Activated CD4-positive, alpha-beta T cell treated with anti-CD3 and anti-CD28 coated beads, Interleukin-2, amount 50 U/mL, for 48 hours (primary cell): ENCODE measurements around the gene UBL7.

Source experiments
- DNase-seq, 2 experiments: peaks; one replicate each; pipeline ENCODE4 v3.0.0-alpha.2; 2020

UBL7 gene

GRCh38 chr15:74438721-74439316 lies 22.1 kb downstream of the UBL7 start:
- DNase-seq: peak; percentile 83 to 85

DNA sequence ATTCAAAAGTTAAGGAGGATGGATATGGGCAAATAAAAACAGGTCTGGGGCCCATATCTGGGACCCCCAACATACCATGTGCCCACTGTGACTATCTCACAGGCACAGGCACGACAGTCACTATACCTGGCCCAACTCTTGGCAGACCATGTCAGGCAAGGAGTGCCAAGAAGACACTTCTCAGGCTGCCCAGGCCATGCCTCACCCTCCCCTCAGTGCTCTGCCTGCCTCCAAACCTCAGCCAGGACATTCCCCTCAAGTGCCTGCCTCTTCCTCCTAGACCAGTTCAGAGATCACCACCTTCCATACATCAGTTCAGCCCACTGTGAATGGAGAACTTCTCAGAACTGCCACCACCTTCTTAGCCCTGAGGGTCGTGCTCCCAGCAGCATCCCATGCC lies 22.8 kb downstream of the UBL7 start:
- DNase-seq: no peak

GRCh38 chr15:74434263-74435136 lies 26.5 kb downstream of the UBL7 start:
- DNase-seq: no peak

- DNase-seq: peak; percentile 83 to 86
These were observed 27.2 kb downstream of the UBL7 start, which contains the start of gene SEMA7A for GRCh38 chr15:74433592-74434262. Gene SEMA7A, minus strand, starts transcription at chr15:74433958. Its CDS starts 40 bp downstream, at chr15:74433918.

DNA sequence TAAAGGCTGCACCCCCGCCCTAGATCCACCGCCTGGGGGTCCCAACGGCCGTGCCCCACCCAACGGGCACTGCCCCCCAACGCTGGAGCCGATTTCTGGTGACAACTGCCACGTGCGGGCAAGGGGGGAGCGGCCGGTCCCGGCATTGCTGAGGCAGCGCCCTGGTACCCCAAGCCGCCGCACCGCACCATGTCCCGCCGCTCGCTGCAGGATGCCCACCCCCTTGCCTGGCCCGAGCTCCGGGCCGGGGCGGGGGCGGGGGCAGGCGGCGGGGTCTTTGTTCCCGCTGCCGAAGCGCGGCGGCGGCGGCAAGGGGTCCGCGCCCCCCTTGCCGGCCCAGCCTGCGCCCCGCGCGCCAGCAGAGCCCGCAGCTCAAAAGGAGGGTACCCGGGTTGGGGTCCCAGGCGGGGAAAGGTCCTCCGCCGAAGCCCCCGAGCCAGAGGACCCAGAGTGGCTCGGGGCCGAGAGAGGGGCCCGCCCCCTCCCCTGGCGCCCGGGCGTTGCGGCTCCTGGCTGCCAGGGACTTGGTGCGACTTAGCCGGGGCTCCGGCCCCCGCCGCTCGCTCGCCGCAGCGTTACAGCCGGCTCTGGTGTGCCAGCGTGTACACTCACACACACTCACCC lies 27.9 kb downstream of the UBL7 start:
- no peak for DNase-seq

DNA sequence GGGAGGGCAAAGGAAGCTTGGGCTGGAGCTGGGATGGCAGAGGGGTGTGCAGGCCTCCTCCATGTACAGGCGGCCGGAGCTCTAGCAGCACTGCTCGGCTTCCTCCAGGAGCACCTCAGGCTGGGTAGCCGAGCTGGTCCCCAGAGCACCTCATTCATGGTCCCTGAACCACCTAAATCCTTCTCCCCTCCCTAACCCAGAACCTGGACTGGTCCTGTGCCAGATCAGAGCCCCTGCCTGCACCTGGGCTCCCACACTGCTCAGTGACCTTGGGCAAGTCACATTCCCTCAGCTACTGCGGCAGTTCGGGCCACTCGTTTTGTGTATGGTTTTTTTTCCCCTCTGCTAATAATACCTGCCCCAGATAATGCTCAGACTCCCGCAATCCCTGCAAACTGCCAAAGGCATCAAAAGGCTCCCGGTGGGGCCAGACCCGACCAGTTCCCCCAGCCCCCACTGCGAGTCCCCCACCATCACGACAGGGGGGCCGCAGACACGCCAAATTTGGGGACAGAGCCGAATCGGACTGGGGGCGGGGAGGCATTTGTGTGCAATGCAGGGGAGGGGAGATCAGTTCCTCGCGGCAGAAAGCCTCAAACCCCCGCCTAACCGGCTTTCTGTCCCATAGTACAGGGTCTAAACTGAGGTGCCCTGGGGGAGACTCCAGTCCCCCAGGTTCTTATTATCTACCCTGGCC lies 28.5 kb downstream of the UBL7 start:
- DNase-seq: no peak

GRCh38 chr15:74431645-74432044 lies 29.3 kb downstream of the UBL7 start:
- peak in 1 of 2 experiments; percentile 45 for DNase-seq

DNA sequence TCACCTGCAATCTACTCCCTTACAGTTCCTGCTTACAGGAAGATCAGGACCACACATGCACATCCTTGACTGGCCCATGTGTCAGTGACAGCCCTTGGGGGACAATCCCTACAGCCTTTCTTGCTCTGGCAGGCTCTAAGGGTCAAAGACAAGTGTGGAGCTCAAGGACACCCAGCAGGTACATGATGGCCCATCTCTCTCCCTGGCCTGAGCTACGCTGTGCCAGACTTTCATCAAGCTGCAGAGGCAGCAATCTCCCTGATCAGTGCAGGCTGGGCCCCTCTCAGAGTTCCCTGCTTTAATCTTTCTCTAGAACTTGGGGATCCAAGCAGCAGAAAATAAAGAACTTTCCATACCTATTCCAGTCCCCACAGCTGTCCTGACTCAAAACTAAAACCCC lies 29.8 kb downstream of the UBL7 start:
- DNase-seq: no peak

DNA sequence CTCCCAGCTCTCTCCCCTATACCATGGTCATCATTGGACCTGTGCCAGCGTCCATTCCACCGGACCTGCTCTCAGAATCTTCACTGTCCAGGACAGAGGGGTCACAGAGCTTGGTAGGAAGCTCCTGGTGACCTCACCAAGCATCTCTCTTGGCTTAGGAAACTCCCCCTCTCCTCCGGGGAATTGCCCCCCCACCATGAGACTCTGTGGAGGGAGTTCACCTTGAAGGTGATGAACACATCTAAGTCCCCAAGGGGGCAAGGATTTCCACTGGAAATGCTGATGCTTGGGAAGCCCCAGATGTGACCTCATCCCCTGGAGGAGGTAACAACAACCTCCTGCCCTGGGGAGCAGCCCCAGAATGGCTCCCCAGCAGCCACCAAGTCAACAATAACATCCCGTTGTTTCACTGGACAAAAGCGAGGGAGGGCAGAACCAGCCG lies 30.4 kb downstream of the UBL7 start:
- DNase-seq: no peak

DNA sequence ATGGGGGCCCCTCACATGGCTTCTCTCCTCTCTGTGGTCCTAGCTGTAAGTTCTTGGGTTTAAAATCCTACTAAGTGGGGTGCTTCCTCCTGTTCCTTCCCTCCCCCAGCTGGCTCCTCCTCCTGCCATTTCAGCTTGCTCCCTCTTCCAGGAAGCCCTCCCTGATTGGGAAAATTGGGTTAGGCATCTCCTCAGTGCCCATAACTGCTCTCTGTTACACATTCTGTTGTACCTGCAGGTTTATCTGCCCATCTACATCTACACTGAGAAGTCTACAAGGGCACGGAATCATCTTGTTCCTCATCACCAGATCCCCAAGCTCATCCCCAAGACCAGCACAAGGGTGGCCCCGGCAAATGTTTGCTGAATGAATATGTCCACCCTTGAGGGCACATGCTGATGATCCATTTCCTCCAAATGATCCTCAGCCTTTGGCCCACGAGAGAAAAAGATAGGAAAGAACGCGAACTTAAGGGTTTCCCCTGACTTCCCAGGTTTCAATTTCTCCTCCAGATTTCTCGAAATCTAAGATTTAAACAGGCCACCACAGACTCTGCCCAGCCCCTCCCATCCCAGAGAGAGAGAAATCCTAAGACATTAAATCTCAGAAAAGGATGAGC lies 31.1 kb downstream of the UBL7 start:
- no peak for DNase-seq

- no peak for DNase-seq
These were observed 31.8 kb downstream of the UBL7 start for GRCh38 chr15:74428970-74429780.

DNA sequence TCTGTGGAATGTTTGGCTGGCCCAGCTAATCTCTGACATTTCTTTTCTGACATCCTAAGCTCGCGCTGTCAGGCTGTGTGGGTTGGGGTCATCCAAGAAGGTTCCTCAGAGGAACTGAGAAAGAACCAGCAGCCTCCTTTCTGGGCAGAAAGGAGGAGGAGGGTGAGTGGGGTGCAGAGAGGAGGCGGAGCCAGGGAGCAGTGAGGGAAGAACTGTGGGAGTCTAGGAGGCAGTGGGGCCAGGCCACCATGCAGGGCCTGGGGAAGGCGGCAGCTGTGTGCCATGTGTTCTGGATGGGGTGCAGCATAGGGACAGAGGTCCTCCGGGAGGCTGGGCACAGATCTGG lies 32.5 kb downstream of the UBL7 start:
- DNase-seq: no peak

DNA sequence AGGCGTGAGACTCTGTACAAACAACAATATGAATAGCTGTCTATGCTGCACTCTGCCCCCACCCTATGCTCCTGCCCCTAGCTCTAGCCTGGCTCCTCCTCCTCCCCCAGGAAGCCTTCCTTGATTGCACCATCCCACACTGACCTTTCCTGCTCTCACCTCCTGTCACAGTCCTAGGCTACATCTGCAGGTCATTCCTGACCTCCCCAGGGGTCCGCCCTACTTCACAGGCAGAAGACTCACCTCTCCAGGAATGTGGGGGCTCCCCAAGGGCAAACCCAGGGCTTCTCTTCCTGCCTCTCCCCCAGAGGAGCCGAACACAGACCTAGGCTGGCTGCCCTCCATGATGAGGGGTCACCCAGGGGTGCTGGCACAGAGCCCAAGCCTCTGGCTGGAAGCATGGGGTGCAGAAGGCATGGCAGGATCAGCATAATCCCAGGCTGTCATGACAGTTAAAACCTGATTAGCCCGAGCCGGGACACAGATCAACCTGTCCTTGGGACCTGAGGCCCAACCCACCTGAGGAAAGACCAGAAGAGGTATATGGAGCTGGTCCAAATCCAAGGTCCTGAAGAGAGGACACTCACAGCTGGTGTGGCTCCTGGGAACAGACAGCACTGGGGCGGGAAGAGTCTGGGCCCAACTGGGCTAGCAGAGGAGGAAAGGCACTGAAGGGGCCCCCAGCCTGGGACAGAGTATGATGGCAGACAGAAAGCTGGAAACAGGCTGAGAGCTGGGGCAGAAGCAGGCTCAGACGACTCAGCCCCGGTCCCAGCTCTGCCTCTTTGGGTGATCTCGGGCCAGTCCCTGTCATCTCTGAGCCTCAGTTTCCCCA lies 33.1 kb downstream of the UBL7 start:
- DNase-seq: no peak

- DNase-seq: no peak
These were observed 34.3 kb downstream of the UBL7 start for GRCh38 chr15:74426404-74427281.

- DNase-seq: no peak
These were observed 35.3 kb downstream of the UBL7 start for GRCh38 chr15:74425630-74426029.

DNA sequence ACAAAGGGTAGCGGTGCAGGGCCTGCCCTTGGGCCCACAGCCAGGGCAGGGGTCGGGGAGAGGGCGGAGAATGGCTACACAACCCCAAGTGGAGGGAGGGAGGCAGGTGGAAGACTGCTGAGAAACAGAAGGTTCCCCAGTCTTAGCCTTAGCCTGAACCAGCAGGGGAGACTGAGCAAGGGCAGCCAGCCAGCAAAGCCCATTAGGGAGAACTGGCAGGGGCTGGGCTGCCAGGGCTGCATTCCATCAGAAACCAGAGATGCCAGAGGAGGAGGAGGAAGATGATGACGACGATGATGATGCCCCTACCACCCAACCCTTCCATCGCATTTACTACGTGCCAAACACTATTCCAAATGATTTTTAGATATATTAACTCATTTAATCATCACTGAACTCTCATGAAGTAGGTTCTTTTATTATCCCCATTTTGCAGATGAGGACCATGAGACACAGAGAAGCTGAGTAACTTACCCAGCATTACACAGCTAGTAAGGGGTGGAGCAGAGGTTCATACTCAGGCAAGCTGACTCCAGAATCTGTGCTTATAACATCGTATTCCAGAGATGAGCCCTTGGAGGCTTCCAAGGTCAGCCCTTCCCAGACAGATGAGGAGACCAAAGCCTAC lies 35.9 kb downstream of the UBL7 start:
- DNase-seq: no peak

GRCh38 chr15:74423431-74424257 lies 37.3 kb downstream of the UBL7 start:
- no peak for DNase-seq
